Fibroblast of the aortic adventitia (primary cell): Measurements from ENCODE around the gene NPBWR2. TPM values are rescaled to one million over a fixed set of nuclear protein-coding genes. Genes with fewer than 3 reads are reported as not detected.
A peak's percentile ranks its signal among the peaks of the same experiment; 100 is the strongest.

ENCODE experiments used
- DNase-seq: peaks from one replicate; pipeline ENCODE4 v3.0.0-alpha.2; 2010; ENCODE audit warnings: low read depth
- H3K4me3 ChIP-seq: 2 replicates; pipeline ENCODE4 v1.5.1; 2011; ENCODE audit warnings: low read depth, mild to moderate bottlenecking, control low read depth, low read length, moderate library complexity
- CTCF ChIP-seq: IDR thresholded peaks from 2 replicates; pipeline ENCODE4 v1.5.1; 2011; ENCODE audit warnings: mild to moderate bottlenecking, low read length, control low read depth, inconsistent platforms; ENCODE audit not compliant: insufficient read depth
- total RNA-seq: library from RNA; depleted of rRNA; stranded (reverse); fragments of >200 nt; gene quantifications from 2 replicates; pipeline ENCODE4 v1.2.3, GENCODE V29; 2012; ENCODE audit warnings: low replicate concordance

NPBWR2 gene
- total RNA-seq, 1 donor = not detected

- TF ChIP-seq CTCF = no peak
- DNase-seq = no peak
- no peak overlapping the region for H3K4me3 ChIP-seq
These were observed 20.6 kb downstream of the NPBWR2 start for GRCh38 chr20:64086801-64087200.

- no peak overlapping the region for H3K4me3 ChIP-seq
- TF ChIP-seq CTCF = no peak
- no peak for DNase-seq
These were observed 22.6 kb downstream of the NPBWR2 start for GRCh38 chr20:64084685-64085152.

- no peak for TF ChIP-seq CTCF
These were observed 23.3 kb downstream of the NPBWR2 start, which contains the start of gene LKAAEAR1 for GRCh38 chr20:64083804-64084684. TSS of gene LKAAEAR1 (minus strand) at chr20:64084398. CDS start at chr20:64084219, 179 bp downstream.

GRCh38 chr20:64083378-64083803 is 24.0 kb downstream of the NPBWR2 start:
- peak overlapping the region; percentile 58 for H3K4me3 ChIP-seq
- peak; percentile 64 for TF ChIP-seq CTCF
- DNase-seq = peak; percentile 54

More at GRCh38 chr20:64083804-64084684, 23.3 kb downstream of the NPBWR2 start, which contains the start of gene LKAAEAR1:
- peak within 1 kb of the TSS; percentile 58 for H3K4me3 ChIP-seq
- no peak for DNase-seq

GRCh38 chr20:64082820-64083377 is 24.5 kb downstream of the NPBWR2 start:
- TF ChIP-seq CTCF = no peak
- no peak overlapping the region for H3K4me3 ChIP-seq
- no peak for DNase-seq

GRCh38 chr20:64082126-64082731 is 25.1 kb downstream of the NPBWR2 start:
- H3K4me3 ChIP-seq = no peak overlapping the region
- no peak for DNase-seq
- TF ChIP-seq CTCF = no peak
